Measurements from ENCODE around the gene LRRC15. TPM values are rescaled to one million over a fixed set of nuclear protein-coding genes. Genes with fewer than 3 reads are reported as not detected.

LRRC15 gene
- total RNA-seq, 2 experiments from 2014 or later: not detected

- H3K4me1 ChIP-seq (ENCODE audit: insufficient read depth, low read length, poor library complexity, severe bottlenecking): no peaks in the 10 kb centered on the region
- no peak overlapping the region for H2AFZ ChIP-seq (ENCODE audit: low read length)
- intact Hi-C loops (cut with micrococcal nuclease; ENCODE audit: unreplicated experiment): no loop called here
- H3K36me3 ChIP-seq (ENCODE audit: insufficient read depth, low read length): no peaks in the 10 kb centered on the region
- no TSS peak for BruUV-seq (replicated peaks)
- H3K4me2 ChIP-seq (ENCODE audit: low read length): no peak overlapping the region
- ChIA-PET POLR2A (interaction anchor here (0.6 to 1.8 kb wide), 4 partner anchors 9 to 360 kb away, joined by 3 to 8 read pairs (median 4); no protein-coding TSS in a partner anchor), CTCF (ENCODE audit: unreplicated experiment) (no interaction called here)
- no peaks in the 10 kb centered on the region for H3K9me2 ChIP-seq (ENCODE audit: insufficient read depth, low read length)
- DNase-seq (ENCODE audit: low spot score): no peak
- no peaks in the 10 kb centered on the region for H3K79me2 ChIP-seq (ENCODE audit: insufficient read depth, low read depth, low read length)
- TF ChIP-seq CTCF (conservative IDR thresholded peaks at IDR 0.05; ENCODE audit: low read length): no peak
- no peak overlapping the region for H3K4me3 ChIP-seq (ENCODE audit: low read depth, low read length, poor library complexity, severe bottlenecking)
- no peaks in the 10 kb centered on the region for H4K20me1 ChIP-seq (ENCODE audit: insufficient read depth, low read length)
- H3K9me3 ChIP-seq (ENCODE audit: low read length): no peaks in the 10 kb centered on the region
- no peak overlapping the region for H3K27ac ChIP-seq (ENCODE audit: low read depth, low read length, poor library complexity, severe bottlenecking)
Measured at GRCh38 chr3:194355379-194355778, 14.2 kb downstream of the LRRC15 start.

- no peaks in the 10 kb centered on the region for H3K9me3 ChIP-seq (ENCODE audit: low read length)
- POLR2A ChIA-PET: interaction anchor here (0.7 to 1.8 kb wide), 2 partner anchors 10 to 12 kb away, joined by 3 to 8 read pairs; no protein-coding TSS in a partner anchor
- no peak overlapping the region for H2AFZ ChIP-seq (ENCODE audit: low read length)
- DNase-seq (ENCODE audit: low spot score): no peak
- no peak for TF ChIP-seq CTCF (conservative IDR thresholded peaks at IDR 0.05; ENCODE audit: low read length)
- no peak for TF ChIP-seq EZH2phosphoT487 (IDR thresholded peaks at IDR 0.05; ENCODE audit: borderline replicate concordance, low read depth, low read length)
- no peaks in the 10 kb centered on the region for H3K79me2 ChIP-seq (ENCODE audit: insufficient read depth, low read depth, low read length)
- H3K4me3 ChIP-seq (ENCODE audit: low read depth, low read length, poor library complexity, severe bottlenecking): no peak overlapping the region
- H3K4me2 ChIP-seq (ENCODE audit: low read length): no peak overlapping the region
- no peaks in the 10 kb centered on the region for H4K20me1 ChIP-seq (ENCODE audit: insufficient read depth, low read length)
- no peaks in the 10 kb centered on the region for H3K36me3 ChIP-seq (ENCODE audit: insufficient read depth, low read length)
- CTCF ChIA-PET (ENCODE audit: unreplicated experiment): interaction anchor here (1.0 kb wide), 1 partner anchor 10 kb away, joined by 3 read pairs; no protein-coding TSS in a partner anchor
- no TSS peak for BruUV-seq (replicated peaks)
- no peak overlapping the region for H3K27ac ChIP-seq (ENCODE audit: low read depth, low read length, poor library complexity, severe bottlenecking)
- intact Hi-C loops (cut with micrococcal nuclease; ENCODE audit: unreplicated experiment): no loop called here
- H3K9me2 ChIP-seq (ENCODE audit: insufficient read depth, low read length): no peaks in the 10 kb centered on the region
- no peaks in the 10 kb centered on the region for H3K4me1 ChIP-seq (ENCODE audit: insufficient read depth, low read length, poor library complexity, severe bottlenecking)
Measured at GRCh38 chr3:194354315-194354714, 15.2 kb downstream of the LRRC15 start.

- ChIA-PET CTCF (ENCODE audit: unreplicated experiment) (no interaction called here), POLR2A (no interaction called here)
- Histone ChIP-seq H3K27ac (ENCODE audit: low read depth, low read length, poor library complexity, severe bottlenecking) (no peak overlapping the region), H3K36me3 (ENCODE audit: insufficient read depth, low read length) (no peaks in the 10 kb centered on the region), H3K4me3 (ENCODE audit: low read depth, low read length, poor library complexity, severe bottlenecking) (no peak overlapping the region), H3K79me2 (ENCODE audit: insufficient read depth, low read depth, low read length) (no peaks in the 10 kb centered on the region), H3K4me1 (ENCODE audit: insufficient read depth, low read length, poor library complexity, severe bottlenecking) (no peaks in the 10 kb centered on the region), H3K9me2 (ENCODE audit: insufficient read depth, low read length) (no peaks in the 10 kb centered on the region), H3K4me2 (ENCODE audit: low read length) (no peak overlapping the region), H3K9me3 (ENCODE audit: low read length) (no peaks in the 10 kb centered on the region), H4K20me1 (ENCODE audit: insufficient read depth, low read length) (no peaks in the 10 kb centered on the region), H2AFZ (ENCODE audit: low read length) (no peak overlapping the region)
- intact Hi-C loops (cut with micrococcal nuclease; ENCODE audit: unreplicated experiment): no loop called here
- TF ChIP-seq CTCF (conservative IDR thresholded peaks at IDR 0.05; ENCODE audit: low read length) (no peak), EZH2phosphoT487 (IDR thresholded peaks at IDR 0.05; ENCODE audit: borderline replicate concordance, low read depth, low read length) (no peak)
- no peak for DNase-seq (ENCODE audit: low spot score)
- BruUV-seq (replicated peaks): no TSS peak
Measured at GRCh38 chr3:194352667-194353246, 16.8 kb downstream of the LRRC15 start.
